Effector CD8-positive, alpha-beta T cell (primary cell): ENCODE data around the gene YWHAQ.
"Not testable (repeated sequence)": the region's sequence is repeated elsewhere in the genome, so short reads cannot be mapped to it uniquely, and the experiment has no call there.

ENCODE experiments used
- DNase-seq: peaks from one replicate; lab custom pipeline; 2025; lab: John Stamatoyannopoulos, UW

The YWHAQ gene

GRCh38 chr2:9552219-9553178, 78.3 kb downstream of the YWHAQ start:
- no peak for DNase-seq

- DNase-seq = not testable (repeated sequence)
These were observed 79.9 kb downstream of the YWHAQ start for GRCh38 chr2:9550859-9551391.

- no peak for DNase-seq
These were observed 81.4 kb downstream of the YWHAQ start for GRCh38 chr2:9549420-9549819.

GRCh38 chr2:9548506-9548905, 82.3 kb downstream of the YWHAQ start:
- no peak for DNase-seq

GRCh38 chr2:9547262-9547991, 83.4 kb downstream of the YWHAQ start:
- DNase-seq = no peak

- DNase-seq = no peak
These were observed 85.3 kb downstream of the YWHAQ start for GRCh38 chr2:9545502-9545901.

GRCh38 chr2:9543557-9543956, 87.2 kb downstream of the YWHAQ start:
- no peak for DNase-seq

- DNase-seq = no peak
These were observed 91.3 kb downstream of the YWHAQ start for GRCh38 chr2:9539531-9539930.

GRCh38 chr2:9538000-9538507, 92.7 kb downstream of the YWHAQ start:
- no peak for DNase-seq

- no peak for DNase-seq
These were observed 94.3 kb downstream of the YWHAQ start for GRCh38 chr2:9536504-9536903.

- DNase-seq = no peak
These were observed 95.6 kb downstream of the YWHAQ start for GRCh38 chr2:9535177-9535576.
